ENCODE results near the gene MYL6B. TPM values are rescaled to one million over a fixed set of nuclear protein-coding genes. Genes with fewer than 3 reads are reported as not detected.

The MYL6B gene
- polyA plus RNA-seq, 1 donor (not counting 4 experiments of a cell fraction or from before 2014, with no cell fraction given): 44.9 TPM

GRCh38 chr12:56165369-56165768 is 13.0 kb downstream of the MYL6B start:
- Histone ChIP-seq H3K27me3 (ENCODE audit: control insufficient read depth, extremely low read depth, insufficient read depth, low read length) (no peaks in the 10 kb centered on the region), H3K4me1 (ENCODE audit: control insufficient read depth, extremely low read depth, insufficient read depth, low read length) (peaks cover 12% of the 10 kb centered on the region), H3K9me3 (ENCODE audit: control insufficient read depth, low read depth, low read length) (no peaks in the 10 kb centered on the region), H4K20me1 (ENCODE audit: control insufficient read depth, extremely low read depth, insufficient read depth, low read length) (peaks cover 15% of the 10 kb centered on the region), H3K27ac (ENCODE audit: control insufficient read depth, insufficient read depth, low read length) (no peak overlapping the region), H3K79me2 (ENCODE audit: control insufficient read depth, insufficient read depth, low read length) (peaks cover 6% of the 10 kb centered on the region), H3K4me2 (ENCODE audit: control insufficient read depth, extremely low read depth, insufficient read depth, low read depth, low read length) (no peak overlapping the region), H2AFZ (ENCODE audit: control insufficient read depth, low read length) (no peak overlapping the region), H3K9me1 (ENCODE audit: control insufficient read depth, extremely low read depth, insufficient read depth, low read length) (no peaks in the 10 kb centered on the region), H3K9ac (ENCODE audit: control insufficient read depth, extremely low read depth, insufficient read depth, low read length) (no peak overlapping the region), H3K36me3 (ENCODE audit: control insufficient read depth in 2 of 2, extremely low read depth in 1 of 2, insufficient read depth in 2 of 2, low read length in 2 of 2) (peaks cover 35 to 36% of the 10 kb centered on the region in 2 experiments), H3K4me3 (ENCODE audit: control insufficient read depth in 2 of 3, extremely low read depth in 1 of 3, insufficient read depth in 2 of 3, low read depth in 1 of 3, low read length in 3 of 3) (no peak overlapping the region)
- DNase-seq (ENCODE audit: low read depth, low spot score) (no peak), FAIRE-seq (no peak)
- dilution Hi-C loops (cut with MboI; ENCODE audit: extremely low pct_ligation_motif_present, low sequenced_read_pairs): no loop called here
- TF ChIP-seq CTCF (optimal IDR thresholded peaks at IDR 0.05 in 1 of 3, IDR thresholded peaks at IDR 0.05 in 1 of 3, conservative IDR thresholded peaks at IDR 0.05 in 1 of 3; ENCODE audit: extremely low read depth in 1 of 3, insufficient read depth in 2 of 3, low read length in 3 of 3): no peak
- no peak for TF ChIP-seq EZH2 (IDR thresholded peaks at IDR 0.05; ENCODE audit: low read length)

GRCh38 chr12:56169229-56169759 is 16.9 kb downstream of the MYL6B start:
- no peak for DNase-seq (ENCODE audit: low read depth, low spot score)

More at GRCh38 chr12:56169229-56169759, 16.9 kb downstream of the MYL6B start:
- Histone ChIP-seq H3K27ac (ENCODE audit: control insufficient read depth, insufficient read depth, low read length) (no peak overlapping the region), H3K9me1 (ENCODE audit: control insufficient read depth, extremely low read depth, insufficient read depth, low read length) (no peaks in the 10 kb centered on the region), H3K9ac (ENCODE audit: control insufficient read depth, extremely low read depth, insufficient read depth, low read length) (no peak overlapping the region), H3K36me3 (ENCODE audit: control insufficient read depth in 2 of 2, extremely low read depth in 1 of 2, insufficient read depth in 2 of 2, low read length in 2 of 2) (peaks cover 37 to 38% of the 10 kb centered on the region in 2 experiments), H3K4me3 (ENCODE audit: control insufficient read depth in 2 of 3, extremely low read depth in 1 of 3, insufficient read depth in 2 of 3, low read depth in 1 of 3, low read length in 3 of 3) (no peak overlapping the region), H3K9me3 (ENCODE audit: control insufficient read depth, low read depth, low read length) (no peaks in the 10 kb centered on the region), H3K79me2 (ENCODE audit: control insufficient read depth, insufficient read depth, low read length) (no peaks in the 10 kb centered on the region), H3K27me3 (ENCODE audit: control insufficient read depth, extremely low read depth, insufficient read depth, low read length) (no peaks in the 10 kb centered on the region), H3K4me2 (ENCODE audit: control insufficient read depth, extremely low read depth, insufficient read depth, low read depth, low read length) (no peak overlapping the region), H4K20me1 (ENCODE audit: control insufficient read depth, extremely low read depth, insufficient read depth, low read length) (no peaks in the 10 kb centered on the region), H3K4me1 (ENCODE audit: control insufficient read depth, extremely low read depth, insufficient read depth, low read length) (no peaks in the 10 kb centered on the region), H2AFZ (ENCODE audit: control insufficient read depth, low read length) (no peak overlapping the region)
- TF ChIP-seq EZH2 (IDR thresholded peaks at IDR 0.05; ENCODE audit: low read length): no peak
- no peak for TF ChIP-seq CTCF (optimal IDR thresholded peaks at IDR 0.05 in 1 of 3, IDR thresholded peaks at IDR 0.05 in 1 of 3, conservative IDR thresholded peaks at IDR 0.05 in 1 of 3; ENCODE audit: extremely low read depth in 1 of 3, insufficient read depth in 2 of 3, low read length in 3 of 3)
- no peak for FAIRE-seq
- dilution Hi-C loops (cut with MboI; ENCODE audit: extremely low pct_ligation_motif_present, low sequenced_read_pairs): no loop called here

All from keratinocyte (primary cell).